Smooth muscle cell (in vitro differentiated cells): ENCODE data around the gene GBA2. TPM values are rescaled to one million over a fixed set of nuclear protein-coding genes. Genes with fewer than 3 reads are reported as not detected.

Source experiments
- DNase-seq: peaks from one replicate; lab custom pipeline; 2025; ENCODE audit not compliant: unreplicated experiment; lab: John Stamatoyannopoulos, UW
- H2AFZ ChIP-seq: fragments of 200-600 bp; sonication (generic); 2 replicates; pipeline ENCODE4 v1.6.0; 2016; ENCODE audit warnings: antibody characterized with exemption, low read depth, mild to moderate bottlenecking
- H3F3A ChIP-seq: fragments of 200-600 bp; sonication (generic); 2 replicates; pipeline ENCODE4 v1.6.0; 2017; ENCODE audit warnings: antibody characterized with exemption, low read depth
- H3K27ac ChIP-seq: fragments of 200-600 bp; sonication (generic); 2 replicates; pipeline ENCODE4 v1.5.1; 2016; ENCODE audit warnings: low read depth, mild to moderate bottlenecking
- H3K27me3 ChIP-seq: fragments of 200-600 bp; sonication (generic); 2 replicates; pipeline ENCODE4 v1.6.1; 2016; ENCODE audit warnings: low read depth, mild to moderate bottlenecking
- H3K36me3 ChIP-seq: fragments of 200-600 bp; sonication (generic); 2 replicates; pipeline ENCODE4 v1.5.1; 2016; ENCODE audit warnings: low read depth
- H3K4me1 ChIP-seq: fragments of 200-600 bp; sonication (generic); 2 replicates; pipeline ENCODE4 v1.5.1; 2016; ENCODE audit warnings: low read depth
- H3K4me2 ChIP-seq: fragments of 200-600 bp; sonication (generic); 2 replicates; pipeline ENCODE4 v1.6.0; 2016; ENCODE audit warnings: mild to moderate bottlenecking
- H3K4me3 ChIP-seq: fragments of 200-600 bp; sonication (generic); 2 replicates; pipeline ENCODE4 v1.5.1; 2016; ENCODE audit warnings: mild to moderate bottlenecking
- H3K79me2 ChIP-seq: fragments of 200-600 bp; sonication (generic); 2 replicates; pipeline ENCODE4 v1.6.0; 2016; ENCODE audit warnings: low read depth, mild to moderate bottlenecking
- H3K9ac ChIP-seq: fragments of 200-600 bp; sonication (generic); 2 replicates; pipeline ENCODE4 v1.6.0; 2016; ENCODE audit warnings: low read depth
- H3K9me3 ChIP-seq: fragments of 200-600 bp; sonication (generic); replicated peaks from 2 replicates; pipeline ENCODE4 v1.5.1; 2016; ENCODE audit warnings: low read depth
- H4K20me1 ChIP-seq: fragments of 200-600 bp; sonication (generic); 2 replicates; pipeline ENCODE4 v1.6.0; 2016; ENCODE audit warnings: low read depth
- CTCF ChIP-seq: fragments of 200-600 bp; sonication (generic); IDR thresholded peaks from 2 replicates; pipeline ENCODE4 v1.5.1; 2017; ENCODE audit warnings: borderline replicate concordance, mild to moderate bottlenecking, antibody characterized with exemption; ENCODE audit not compliant: insufficient read depth, poor library complexity, severe bottlenecking
- WGBS: methylation state at CpG from one replicate; pipeline ENCODE4 v1.1.7; 2016; ENCODE audit warnings: low lambda C conversion rate; 5-methylcytosine and 5-hydroxymethylcytosine counted together
- polyA plus RNA-seq: library from polyadenylated mRNA; unstranded; fragments of >200 nt; fragmentation: Nextera tagmentation; extraction: Ambion mirVana; gene quantifications from 2 replicates; pipeline ENCODE4 v1.2.1, GENCODE V29; 2016
- total RNA-seq: library from RNA; depleted of rRNA; stranded (reverse); fragments of >200 nt; gene quantifications from 2 replicates; pipeline ENCODE4 v1.2.3, GENCODE V29; 2014

The GBA2 gene
- total and polyA plus RNA-seq, 2 experiments from 2014 or later, result 35.3 to 37.8 TPM

- Histone ChIP-seq H3K79me2 (no peaks in the 10 kb centered on the region), H3K4me3 (no peak overlapping the region), H3K36me3 (no peaks in the 10 kb centered on the region), H4K20me1 (no peaks in the 10 kb centered on the region), H3K4me1 (peaks cover 12% of the 10 kb centered on the region), H3K4me2 (no peak overlapping the region), H3K27me3 (peaks cover 21% of the 10 kb centered on the region), H3K9me3 (no peaks in the 10 kb centered on the region), H2AFZ (no peak overlapping the region), H3K27ac (no peak overlapping the region), H3K9ac (no peak overlapping the region), H3F3A (no peaks in the 10 kb centered on the region)
- 94% methylated on average over 4 of the region's 4 CpGs for WGBS
- no peak for DNase-seq
- no peak for TF ChIP-seq CTCF
Measured at GRCh38 chr9:35776018-35776417, 27.0 kb upstream of the GBA2 start.

GRCh38 chr9:35774907-35775635 lies 26.0 kb upstream of the GBA2 start:
- Histone ChIP-seq H3K36me3 (no peaks in the 10 kb centered on the region), H2AFZ (no peak overlapping the region)

GRCh38 chr9:35771943-35772342 lies 22.9 kb upstream of the GBA2 start:
- H3K4me1 ChIP-seq, result peaks cover 12% of the 10 kb centered on the region
- no peaks in the 10 kb centered on the region for H3K79me2 ChIP-seq
- H2AFZ ChIP-seq, result no peak overlapping the region
- H3K27ac ChIP-seq, result no peak overlapping the region
- WGBS, result 85% methylated on average over 3 of the region's 3 CpGs
- H3K27me3 ChIP-seq, result no peaks in the 10 kb centered on the region
- H3F3A ChIP-seq, result no peaks in the 10 kb centered on the region
- no peak for DNase-seq
- TF ChIP-seq CTCF, result no peak
- no peaks in the 10 kb centered on the region for H3K36me3 ChIP-seq
- no peak overlapping the region for H3K9ac ChIP-seq
- H3K9me3 ChIP-seq, result no peaks in the 10 kb centered on the region
- no peak overlapping the region for H3K4me3 ChIP-seq
- H4K20me1 ChIP-seq, result no peaks in the 10 kb centered on the region
- no peak overlapping the region for H3K4me2 ChIP-seq

More at GRCh38 chr9:35774907-35775635, 26.0 kb upstream of the GBA2 start:
- H3K79me2 ChIP-seq, result no peaks in the 10 kb centered on the region
- no peak overlapping the region for H3K4me3 ChIP-seq
- H3K4me2 ChIP-seq, result no peak overlapping the region
- H3K27ac ChIP-seq, result no peak overlapping the region
- H3K9me3 ChIP-seq, result no peaks in the 10 kb centered on the region
- H4K20me1 ChIP-seq, result no peaks in the 10 kb centered on the region
- no peak overlapping the region for H3K9ac ChIP-seq
- H3F3A ChIP-seq, result no peaks in the 10 kb centered on the region
- peaks cover 16% of the 10 kb centered on the region for H3K27me3 ChIP-seq
- peaks cover 12% of the 10 kb centered on the region for H3K4me1 ChIP-seq
- TF ChIP-seq CTCF, result no peak
- no peak for DNase-seq
- 70% methylated on average over 7 of the region's 7 CpGs for WGBS

GRCh38 chr9:35771534-35771933 lies 22.5 kb upstream of the GBA2 start:
- Histone ChIP-seq H3K27ac (no peak overlapping the region), H3K36me3 (no peaks in the 10 kb centered on the region), H3K79me2 (no peaks in the 10 kb centered on the region), H3K4me3 (no peak overlapping the region), H3K27me3 (no peaks in the 10 kb centered on the region), H3F3A (no peaks in the 10 kb centered on the region), H3K9ac (no peak overlapping the region), H3K4me2 (no peak overlapping the region), H2AFZ (no peak overlapping the region), H3K4me1 (peaks cover 12% of the 10 kb centered on the region), H3K9me3 (no peaks in the 10 kb centered on the region), H4K20me1 (no peaks in the 10 kb centered on the region)
- 93% methylated on average over 1 of the region's 1 CpG for WGBS
- TF ChIP-seq CTCF, result no peak
- DNase-seq, result no peak
